ENCODE results near the gene CSDE1. TPM values are rescaled to one million over a fixed set of nuclear protein-coding genes. Genes with fewer than 3 reads are reported as not detected.
"Not testable (repeated sequence)": the region's sequence is repeated elsewhere in the genome, so short reads cannot be mapped to it uniquely, and the experiment has no call there.

The CSDE1 gene
- total RNA-seq (ENCODE audit: low replicate concordance), result 670 and 845 TPM in 2 replicates

GRCh38 chr1:114757455-114758255 is at the start of gene CSDE1:
CSDE1 (minus strand) TSS chr1:114757984; CDS start chr1:114739890, 18,094 bp downstream.
- peak; percentile 54 for TF ChIP-seq CTCF (IDR thresholded peaks at IDR 0.05; ENCODE audit: insufficient read depth, low read length)
- peak within 1 kb of the TSS; percentile 100 for H3K4me3 ChIP-seq (ENCODE audit: low read depth, low read length)
- DNase-seq (ENCODE audit: low read depth), result peak; percentile 99

GRCh38 chr1:114804449-114804848 is 46.7 kb upstream of the CSDE1 start:
- not testable (repeated sequence) for H3K4me3 ChIP-seq (ENCODE audit: low read depth, low read length); DNase-seq (ENCODE audit: low read depth)

GRCh38 chr1:114803001-114803400 is 45.2 kb upstream of the CSDE1 start:
- no peak for TF ChIP-seq CTCF (IDR thresholded peaks at IDR 0.05; ENCODE audit: insufficient read depth, low read length)
- H3K4me3 ChIP-seq (ENCODE audit: low read depth, low read length), result no peak overlapping the region
- no peak for DNase-seq (ENCODE audit: low read depth)

GRCh38 chr1:114794038-114794437 is 36.3 kb upstream of the CSDE1 start:
- TF ChIP-seq CTCF (IDR thresholded peaks at IDR 0.05; ENCODE audit: insufficient read depth, low read length), result no peak
- no peak overlapping the region for H3K4me3 ChIP-seq (ENCODE audit: low read depth, low read length)
- no peak for DNase-seq (ENCODE audit: low read depth)

GRCh38 chr1:114790581-114790980 is 32.8 kb upstream of the CSDE1 start:
- not testable (repeated sequence) for DNase-seq (ENCODE audit: low read depth); H3K4me3 ChIP-seq (ENCODE audit: low read depth, low read length)

GRCh38 chr1:114786440-114786839 is 28.7 kb upstream of the CSDE1 start:
- DNase-seq (ENCODE audit: low read depth); H3K4me3 ChIP-seq (ENCODE audit: low read depth, low read length): not testable (repeated sequence)

- DNase-seq (ENCODE audit: low read depth), result no peak
- no peak overlapping the region for H3K4me3 ChIP-seq (ENCODE audit: low read depth, low read length)
- no peak for TF ChIP-seq CTCF (IDR thresholded peaks at IDR 0.05; ENCODE audit: insufficient read depth, low read length)
Observed at GRCh38 chr1:114782476-114782875, 24.7 kb upstream of the CSDE1 start.

- no peak for TF ChIP-seq CTCF (IDR thresholded peaks at IDR 0.05; ENCODE audit: insufficient read depth, low read length)
- H3K4me3 ChIP-seq (ENCODE audit: low read depth, low read length), result peak within 1 kb of the TSS; percentile 88
- peak; percentile 92 for DNase-seq (ENCODE audit: low read depth)
Observed at GRCh38 chr1:114780344-114781226, 22.8 kb upstream of the CSDE1 start, which contains the start of gene SIKE1. SIKE1 (minus strand) TSS chr1:114780685; CDS start chr1:114780607, 78 bp downstream.
